ENCODE data around the gene SOX9.

The SOX9 gene

DNA sequence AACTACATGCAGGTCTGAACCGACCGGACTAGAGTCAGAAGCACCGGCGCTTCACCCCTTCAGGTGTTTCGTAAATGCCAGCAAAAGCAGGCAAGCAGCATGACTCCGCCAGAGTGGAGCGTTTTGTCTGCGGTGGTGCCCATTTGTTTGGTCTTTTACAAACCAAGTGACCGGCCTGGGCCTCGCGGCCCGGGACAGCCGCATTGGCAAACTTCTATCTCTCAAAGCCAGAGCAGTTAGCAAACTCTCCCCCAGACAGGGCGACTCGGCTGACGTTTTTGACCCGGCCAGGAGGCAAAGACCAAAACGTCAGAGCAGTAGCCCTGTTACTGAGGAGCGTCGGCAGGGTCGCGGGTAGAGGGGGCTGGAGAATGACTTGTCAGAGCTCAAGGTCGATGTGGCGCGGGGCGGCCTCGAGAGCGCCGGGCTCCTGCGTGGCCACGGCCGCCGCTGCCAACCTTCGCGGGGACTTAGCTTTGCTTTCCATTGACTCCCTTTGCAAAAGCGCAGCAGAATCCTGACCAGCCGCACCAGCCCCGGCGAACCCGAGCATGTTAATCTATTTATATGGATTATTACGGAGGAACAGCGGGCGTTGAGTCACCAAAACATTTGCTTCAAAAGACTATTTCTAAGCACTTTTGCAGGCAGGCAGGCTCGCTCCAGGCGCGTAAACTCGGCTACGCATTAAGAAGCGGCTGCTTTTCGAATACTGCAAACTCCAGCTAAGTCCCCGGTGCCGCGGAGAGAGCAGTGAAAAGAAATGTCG lies 763 bp upstream of the SOX9 start:
- no peak for TF ChIP-seq CTCF (IDR thresholded peaks at IDR 0.05; ENCODE audit: low read depth, low read length)
- peak; percentile 92 for DNase-seq (ENCODE audit: low read depth, low spot score)
- peak overlapping the region; percentile 94 for H3K4me3 ChIP-seq (ENCODE audit: low read depth, low read length)
- in situ Hi-C loops (cut with HindIII; ENCODE audit: low sequenced_read_pairs), result no loop called here

DNA sequence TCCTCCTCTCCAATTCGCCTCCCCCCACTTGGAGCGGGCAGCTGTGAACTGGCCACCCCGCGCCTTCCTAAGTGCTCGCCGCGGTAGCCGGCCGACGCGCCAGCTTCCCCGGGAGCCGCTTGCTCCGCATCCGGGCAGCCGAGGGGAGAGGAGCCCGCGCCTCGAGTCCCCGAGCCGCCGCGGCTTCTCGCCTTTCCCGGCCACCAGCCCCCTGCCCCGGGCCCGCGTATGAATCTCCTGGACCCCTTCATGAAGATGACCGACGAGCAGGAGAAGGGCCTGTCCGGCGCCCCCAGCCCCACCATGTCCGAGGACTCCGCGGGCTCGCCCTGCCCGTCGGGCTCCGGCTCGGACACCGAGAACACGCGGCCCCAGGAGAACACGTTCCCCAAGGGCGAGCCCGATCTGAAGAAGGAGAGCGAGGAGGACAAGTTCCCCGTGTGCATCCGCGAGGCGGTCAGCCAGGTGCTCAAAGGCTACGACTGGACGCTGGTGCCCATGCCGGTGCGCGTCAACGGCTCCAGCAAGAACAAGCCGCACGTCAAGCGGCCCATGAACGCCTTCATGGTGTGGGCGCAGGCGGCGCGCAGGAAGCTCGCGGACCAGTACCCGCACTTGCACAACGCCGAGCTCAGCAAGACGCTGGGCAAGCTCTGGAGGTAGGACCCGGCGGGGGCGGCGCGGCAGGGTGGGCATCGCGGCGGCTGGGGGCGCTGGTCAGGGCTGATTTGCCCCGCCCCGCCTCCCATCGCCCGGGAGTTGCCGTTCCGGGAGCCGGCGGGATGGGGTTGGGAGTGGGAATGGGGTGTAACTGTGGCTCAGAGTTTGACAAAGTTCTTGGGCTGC lies 567 bp downstream of the SOX9 start:
- in situ Hi-C loops (cut with HindIII; ENCODE audit: low sequenced_read_pairs), result no loop called here
- H3K4me3 ChIP-seq (ENCODE audit: low read depth, low read length), result peak overlapping the region; percentile 94
- DNase-seq (ENCODE audit: low read depth, low spot score), result peak; percentile 72
- no peak for TF ChIP-seq CTCF (IDR thresholded peaks at IDR 0.05; ENCODE audit: low read depth, low read length)

DNA sequence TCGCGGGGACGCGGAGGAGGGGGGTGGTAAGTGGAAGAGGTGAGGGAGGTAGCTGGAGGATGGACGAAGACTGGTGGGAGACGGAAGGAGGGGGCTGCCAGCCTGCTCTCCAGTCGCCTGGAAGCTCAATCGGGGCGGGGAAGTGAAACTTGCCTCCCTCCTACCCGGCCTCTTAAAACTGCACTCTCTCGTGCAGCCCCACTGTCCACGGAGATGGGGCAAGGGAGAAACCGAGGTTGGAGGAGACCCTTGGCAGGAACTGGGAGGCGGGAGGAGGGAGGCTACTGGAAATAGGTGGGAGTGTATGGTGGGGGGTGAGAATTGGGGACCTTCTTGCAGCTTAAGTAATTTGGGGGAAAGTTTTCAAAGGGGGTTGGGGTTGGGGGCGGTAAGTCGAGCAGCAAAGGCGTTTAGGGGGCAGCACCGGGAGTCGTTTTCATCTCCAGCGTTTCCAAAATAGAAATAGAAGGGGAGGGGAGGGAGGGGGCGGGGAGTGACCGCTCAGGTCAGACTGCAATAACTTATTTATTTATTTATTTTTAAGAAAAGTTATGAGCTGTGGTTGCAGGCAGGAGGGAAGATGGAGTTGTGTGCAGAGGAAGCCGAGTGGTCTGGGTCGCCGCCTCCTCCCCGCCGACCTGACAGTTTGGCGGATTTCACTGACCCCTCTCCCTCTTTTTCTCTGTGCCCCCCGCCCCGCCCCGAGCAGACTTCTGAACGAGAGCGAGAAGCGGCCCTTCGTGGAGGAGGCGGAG lies 1.4 kb downstream of the SOX9 start:
- H3K4me3 ChIP-seq (ENCODE audit: low read depth, low read length), result peak overlapping the region; percentile 94
- peak; percentile 65 for DNase-seq (ENCODE audit: low read depth, low spot score)
- in situ Hi-C loops (cut with HindIII; ENCODE audit: low sequenced_read_pairs), result no loop called here
- TF ChIP-seq CTCF (IDR thresholded peaks at IDR 0.05; ENCODE audit: low read depth, low read length), result no peak

GRCh38 chr17:72122765-72123529 lies 2.1 kb downstream of the SOX9 start:
- H3K4me3 ChIP-seq (ENCODE audit: low read depth, low read length), result peak overlapping the region; percentile 94
- in situ Hi-C loops (cut with HindIII; ENCODE audit: low sequenced_read_pairs), result no loop called here
- TF ChIP-seq CTCF (IDR thresholded peaks at IDR 0.05; ENCODE audit: low read depth, low read length), result no peak
- peak; percentile 31 for DNase-seq (ENCODE audit: low read depth, low spot score)

- in situ Hi-C loops (cut with HindIII; ENCODE audit: low sequenced_read_pairs), result no loop called here
- no peak for TF ChIP-seq CTCF (IDR thresholded peaks at IDR 0.05; ENCODE audit: low read depth, low read length)
- peak overlapping the region; percentile 94 for H3K4me3 ChIP-seq (ENCODE audit: low read depth, low read length)
- peak; percentile 10 for DNase-seq (ENCODE audit: low read depth, low spot score)
Measured at GRCh38 chr17:72123530-72124437, 3.0 kb downstream of the SOX9 start.

All from astrocyte of the spinal cord (primary cell).